HG02642 (cell line): ENCODE measurements around the gene HID1.

Source experiments
- ATAC-seq: cut with Tn5 transposase; IDR thresholded peaks from one replicate; pipeline ENCODE4 v1.9.1; 2021; ENCODE audit warnings: mild to moderate bottlenecking; ENCODE audit not compliant: unreplicated experiment, poor library complexity

Gene HID1

GRCh38 chr17:74951680-74952421, 20.7 kb downstream of the HID1 start:
- ATAC-seq: no peak

GRCh38 chr17:74951065-74951464, 21.5 kb downstream of the HID1 start:
- no peak for ATAC-seq

- ATAC-seq: no peak
These were observed 22.4 kb downstream of the HID1 start for GRCh38 chr17:74950207-74950606.

- ATAC-seq: no peak
These were observed 23.0 kb downstream of the HID1 start for GRCh38 chr17:74949455-74950115.

- ATAC-seq: no peak
These were observed 25.4 kb downstream of the HID1 start for GRCh38 chr17:74947041-74947754.

GRCh38 chr17:74946641-74947040, 25.9 kb downstream of the HID1 start:
- no peak for ATAC-seq

- no peak for ATAC-seq
These were observed 27.0 kb downstream of the HID1 start for GRCh38 chr17:74945543-74945942.

- no peak for ATAC-seq
These were observed 28.6 kb downstream of the HID1 start for GRCh38 chr17:74943808-74944522.

- ATAC-seq: no peak
These were observed 31.3 kb downstream of the HID1 start for GRCh38 chr17:74941128-74941725.

GRCh38 chr17:74939534-74939933, 33.0 kb downstream of the HID1 start:
- no peak for ATAC-seq

- no peak for ATAC-seq
These were observed 34.2 kb downstream of the HID1 start for GRCh38 chr17:74938194-74938950.

GRCh38 chr17:74937064-74938051, 35.2 kb downstream of the HID1 start:
- ATAC-seq: no peak

- ATAC-seq: no peak
These were observed 36.1 kb downstream of the HID1 start for GRCh38 chr17:74936470-74936799.

GRCh38 chr17:74935585-74936469, 36.7 kb downstream of the HID1 start, which contains the start of gene OTOP3:
Gene OTOP3, plus strand, starts transcription at chr17:74935898. Its CDS starts 24 bp downstream, at chr17:74935922.
- no peak for ATAC-seq

- no peak for ATAC-seq
These were observed 37.5 kb downstream of the HID1 start for GRCh38 chr17:74935048-74935447.

GRCh38 chr17:74930535-74931036, 42.0 kb downstream of the HID1 start:
- ATAC-seq: no peak

GRCh38 chr17:74928786-74929185, 43.8 kb downstream of the HID1 start:
- no peak for ATAC-seq
